H9 (cell line): ENCODE results near the gene PUS10. TPM values are rescaled to one million over a fixed set of nuclear protein-coding genes. Genes with fewer than 3 reads are reported as not detected.

Experiments
- DNase-seq: peaks from one replicate; pipeline ENCODE4 v3.0.0-alpha.2; 2017
- H2AFZ ChIP-seq: one replicate; pipeline ENCODE4 v1.6.1; 2013; ENCODE audit warnings: mild to moderate bottlenecking, low read length, control low read depth, moderate library complexity
- H2AK5ac ChIP-seq: 2 replicates; pipeline ENCODE4 v1.6.1; 2013; ENCODE audit warnings: low read length, control low read depth, mixed read lengths; ENCODE audit not compliant: insufficient read length
- H2BK120ac ChIP-seq: one replicate; pipeline ENCODE4 v1.6.1; 2013; ENCODE audit warnings: low read depth, mild to moderate bottlenecking, low read length, control low read depth, inconsistent platforms; ENCODE audit not compliant: poor library complexity, severe bottlenecking
- H2BK12ac ChIP-seq: 2 replicates; pipeline ENCODE4 v1.6.1; 2013; ENCODE audit warnings: low read length, control low read depth, mixed read lengths, low read depth; ENCODE audit not compliant: insufficient read length
- H2BK15ac ChIP-seq: 2 replicates; pipeline ENCODE4 v1.6.1; 2013; ENCODE audit warnings: low read depth, low read length, control low read depth
- H2BK20ac ChIP-seq: one replicate; pipeline ENCODE4 v1.6.1; 2013; ENCODE audit warnings: low read depth, mild to moderate bottlenecking, low read length, control low read depth, inconsistent platforms; ENCODE audit not compliant: poor library complexity, severe bottlenecking
- H2BK5ac ChIP-seq: 2 replicates; pipeline ENCODE4 v1.6.1; 2013; ENCODE audit warnings: low read length, control low read depth, mixed read lengths; ENCODE audit not compliant: insufficient read length
- H3K14ac ChIP-seq: 2 replicates; pipeline ENCODE4 v1.6.1; 2013; ENCODE audit warnings: low read length, control low read depth; ENCODE audit not compliant: insufficient read depth
- H3K18ac ChIP-seq: 2 replicates; pipeline ENCODE4 v1.6.1; 2013; ENCODE audit warnings: low read depth, mild to moderate bottlenecking, mixed read lengths, low read length, control low read depth; ENCODE audit not compliant: insufficient read length
- H3K23ac ChIP-seq: 2 replicates; pipeline ENCODE4 v1.6.1; 2013; ENCODE audit warnings: low read length, control low read depth, mixed read lengths, low read depth; ENCODE audit not compliant: insufficient read length
- H3K23me2 ChIP-seq: 2 replicates; pipeline ENCODE4 v1.6.1; 2013; ENCODE audit warnings: low read depth, mild to moderate bottlenecking, mixed read lengths, low read length, control low read depth; ENCODE audit not compliant: insufficient read length, poor library complexity, severe bottlenecking
- H3K27ac ChIP-seq: 2 replicates; pipeline ENCODE4 v1.5.1; 2013; ENCODE audit warnings: low read length, control low read depth, mixed read lengths, low read depth; ENCODE audit not compliant: insufficient read length
- H3K27me3 ChIP-seq: 2 replicates; pipeline ENCODE4 v1.6.1; 2013; ENCODE audit warnings: low read length, control low read depth, inconsistent platforms; ENCODE audit not compliant: insufficient read depth
- H3K4ac ChIP-seq: 2 replicates; pipeline ENCODE4 v1.6.1; 2013; ENCODE audit warnings: low read depth, mild to moderate bottlenecking, control low read depth, inconsistent platforms, low read length, moderate library complexity
- H3K4me1 ChIP-seq: 2 replicates; pipeline ENCODE4 v1.6.1; 2013; ENCODE audit warnings: low read length, control low read depth, inconsistent platforms; ENCODE audit not compliant: insufficient read depth
- H3K4me2 ChIP-seq: 2 replicates; pipeline ENCODE4 v1.6.1; 2013; ENCODE audit warnings: low read length, control low read depth, mixed read lengths; ENCODE audit not compliant: insufficient read length, insufficient read depth
- H3K56ac ChIP-seq: 2 replicates; pipeline ENCODE4 v1.6.1; 2013; ENCODE audit warnings: low read depth, mild to moderate bottlenecking, mixed read lengths, low read length, control low read depth; ENCODE audit not compliant: insufficient read length
- H3K79me1 ChIP-seq: 2 replicates; pipeline ENCODE4 v1.6.1; 2013; ENCODE audit warnings: low read depth, mild to moderate bottlenecking, moderate library complexity, low read length, control low read depth, inconsistent platforms; ENCODE audit not compliant: insufficient read depth, poor library complexity, severe bottlenecking
- H3K79me2 ChIP-seq: 2 replicates; pipeline ENCODE4 v1.6.1; 2013; ENCODE audit warnings: low read length, control low read depth, inconsistent platforms; ENCODE audit not compliant: insufficient read depth
- H3K9ac ChIP-seq: 2 replicates; pipeline ENCODE4 v1.6.1; 2013; ENCODE audit warnings: low read length, control low read depth, mixed read lengths; ENCODE audit not compliant: insufficient read length; ENCODE audit errors: extremely low read depth
- H3K9me3 ChIP-seq: one replicate; pipeline ENCODE4 v1.6.1; 2013; ENCODE audit warnings: low read depth, low read length, inconsistent platforms; ENCODE audit not compliant: control insufficient read depth
- H3T11ph ChIP-seq: one replicate; pipeline ENCODE4 v1.6.1; 2013; ENCODE audit warnings: mild to moderate bottlenecking, low read length, control low read depth, inconsistent platforms
- H4K20me1 ChIP-seq: one replicate; pipeline ENCODE4 v1.6.1; 2013; ENCODE audit not compliant: control insufficient read depth, insufficient read length, insufficient read depth
- H4K5ac ChIP-seq: 2 replicates; pipeline ENCODE4 v1.6.1; 2013; ENCODE audit warnings: low read depth, mild to moderate bottlenecking, mixed read lengths, low read length, control low read depth; ENCODE audit not compliant: insufficient read length
- H4K8ac ChIP-seq: replicated peaks from 2 replicates; pipeline ENCODE4 v1.6.1; 2013; ENCODE audit warnings: low read length, control low read depth, mixed read lengths, low read depth; ENCODE audit not compliant: insufficient read length
- H4K91ac ChIP-seq: 2 replicates; pipeline ENCODE4 v1.6.1; 2013; ENCODE audit warnings: low read depth, mild to moderate bottlenecking, moderate library complexity, mixed read lengths, low read length, control low read depth; ENCODE audit not compliant: insufficient read length
- H3K27ac Mint-ChIP-seq, 3 experiments: 2 replicates in 2 of 3; 3 replicates in 1 of 3; pipeline ENCODE4 v1.8.0; 2020 to 2021; ENCODE audit warnings: mixed read lengths in 3 of 3, mild to moderate bottlenecking in 1 of 3, moderate library complexity in 1 of 3
- H3K27me3 Mint-ChIP-seq: 2 replicates; pipeline ENCODE4 v1.8.0; 2021; ENCODE audit warnings: low read depth, mild to moderate bottlenecking, moderate library complexity, mixed read lengths
- H3K36me3 Mint-ChIP-seq, 3 experiments: 2 replicates in 2 of 3; 3 replicates in 1 of 3; pipeline ENCODE4 v1.8.0; 2020 to 2021; ENCODE audit warnings: low read depth in 3 of 3, mixed read lengths in 3 of 3; ENCODE audit not compliant: insufficient read depth in 1 of 3
- H3K4me1 Mint-ChIP-seq, 2 experiments: 2 replicates each; pipeline ENCODE4 v1.8.0; 2020; ENCODE audit warnings: mixed read lengths in 2 of 2
- H3K4me3 Mint-ChIP-seq, 2 experiments: 2 replicates in 1 of 2; 3 replicates in 1 of 2; pipeline ENCODE4 v1.8.0; 2020 to 2021; ENCODE audit warnings: mild to moderate bottlenecking in 2 of 2, mixed read lengths in 2 of 2, moderate library complexity in 1 of 2
- H3K9me3 Mint-ChIP-seq, 2 experiments: 2 replicates in 1 of 2; 3 replicates in 1 of 2; pipeline ENCODE4 v1.8.0; 2020; ENCODE audit warnings: mild to moderate bottlenecking in 2 of 2, mixed read lengths in 2 of 2, moderate library complexity in 1 of 2
- WGBS: extraction: QIAGEN DNeasy Blood & Tissue Kit; methylation state at CpG from one replicate; pipeline ENCODE4 v1.1.7; 2013; ENCODE audit warnings: missing lambda C conversion rate, low lambda C conversion rate, mixed read lengths; ENCODE audit not compliant: insufficient read length; ENCODE audit errors: extremely low coverage; 5-methylcytosine and 5-hydroxymethylcytosine counted together
- total RNA-seq: library from RNA; stranded (reverse); gene quantifications from 2 replicates; pipeline ENCODE4 v1.2.1, GENCODE V29; 2021
- TF ChIP-seq, protein P1 (sequence below): fragments of 200-600 bp; sonication (generic); conservative IDR thresholded peaks from 3 replicates; pipeline ENCODE4 v1.8.0; 2021; ENCODE audit warnings: antibody characterized with exemption, mild to moderate bottlenecking

PUS10 gene
- total RNA-seq, 1 experiment from 2014 or later = 2.3 TPM

- H3K23me2 ChIP-seq = peaks cover 6% of the 10 kb centered on the region
- TF ChIP-seq, protein P1, sequence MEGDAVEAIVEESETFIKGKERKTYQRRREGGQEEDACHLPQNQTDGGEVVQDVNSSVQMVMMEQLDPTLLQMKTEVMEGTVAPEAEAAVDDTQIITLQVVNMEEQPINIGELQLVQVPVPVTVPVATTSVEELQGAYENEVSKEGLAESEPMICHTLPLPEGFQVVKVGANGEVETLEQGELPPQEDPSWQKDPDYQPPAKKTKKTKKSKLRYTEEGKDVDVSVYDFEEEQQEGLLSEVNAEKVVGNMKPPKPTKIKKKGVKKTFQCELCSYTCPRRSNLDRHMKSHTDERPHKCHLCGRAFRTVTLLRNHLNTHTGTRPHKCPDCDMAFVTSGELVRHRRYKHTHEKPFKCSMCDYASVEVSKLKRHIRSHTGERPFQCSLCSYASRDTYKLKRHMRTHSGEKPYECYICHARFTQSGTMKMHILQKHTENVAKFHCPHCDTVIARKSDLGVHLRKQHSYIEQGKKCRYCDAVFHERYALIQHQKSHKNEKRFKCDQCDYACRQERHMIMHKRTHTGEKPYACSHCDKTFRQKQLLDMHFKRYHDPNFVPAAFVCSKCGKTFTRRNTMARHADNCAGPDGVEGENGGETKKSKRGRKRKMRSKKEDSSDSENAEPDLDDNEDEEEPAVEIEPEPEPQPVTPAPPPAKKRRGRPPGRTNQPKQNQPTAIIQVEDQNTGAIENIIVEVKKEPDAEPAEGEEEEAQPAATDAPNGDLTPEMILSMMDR = no peak
- H2BK5ac ChIP-seq = no peak overlapping the region
- H3K27ac ChIP-seq = no peak overlapping the region
- peaks cover 4% of the 10 kb centered on the region; the same call in 1 of the 2 replicates for H3K79me2 ChIP-seq
- H3K9ac ChIP-seq = no peak overlapping the region
- H3K4me2 ChIP-seq = peak overlapping the region; percentile 90
- H3K18ac ChIP-seq = no peak overlapping the region
- no peak overlapping the region for H2AK5ac ChIP-seq
- H3K79me1 ChIP-seq = peaks cover 4% of the 10 kb centered on the region
- no peak overlapping the region for H4K5ac ChIP-seq
- Mint-ChIP-seq H3K9me3 (no peaks in the 10 kb centered on the region), H3K36me3 (peaks cover 7 to 19% (median 17%) of the 10 kb centered on the region in 3 experiments; a peak in 6 of 7 replicates), H3K27ac (no peak overlapping the region), H3K27me3 (no peaks in the 10 kb centered on the region), H3K4me3 (peak overlapping the region; percentile 90 to 100), H3K4me1 (peaks cover 12 to 20% of the 10 kb centered on the region in 2 experiments)
- no peaks in the 10 kb centered on the region for H4K20me1 ChIP-seq
- no peaks in the 10 kb centered on the region for H3K4me1 ChIP-seq
- no peak overlapping the region for H2AFZ ChIP-seq
- H2BK120ac ChIP-seq = no peak overlapping the region
- no peak overlapping the region for H2BK15ac ChIP-seq
- no peaks in the 10 kb centered on the region for H3K27me3 ChIP-seq
- no peak overlapping the region for H3K23ac ChIP-seq
- H3T11ph ChIP-seq = no peak overlapping the region
- H2BK20ac ChIP-seq = no peak overlapping the region
- H3K56ac ChIP-seq = no peak overlapping the region
- WGBS = no CpG with 5 or more reads among the region's 6 CpGs
- no peak for DNase-seq
- H3K9me3 ChIP-seq = no peaks in the 10 kb centered on the region
- H4K8ac ChIP-seq = no peak overlapping the region
- H3K14ac ChIP-seq = no peak overlapping the region
- no peak overlapping the region for H2BK12ac ChIP-seq
- no peak overlapping the region for H4K91ac ChIP-seq
- no peak overlapping the region for H3K4ac ChIP-seq
Measured at GRCh38 chr2:61018798-61019197, 743 bp upstream of the PUS10 start.
